Hematopoietic multipotent progenitor cell (in vitro differentiated cells): ENCODE results near the gene PKP4. TPM values are rescaled to one million over a fixed set of nuclear protein-coding genes. Genes with fewer than 3 reads are reported as not detected.
A peak's percentile ranks its signal among the peaks of the same experiment; 100 is the strongest.
"Not testable (repeated sequence)": the region's sequence is repeated elsewhere in the genome, so short reads cannot be mapped to it uniquely, and the experiment has no call there.

Experiments used
- DNase-seq, 3 donors: peaks; one replicate each; pipeline ENCODE4 v3.0.0-alpha.2; 2011 to 2015; ENCODE audit warnings: low read depth in 2 of 3, low spot score in 2 of 3
- total RNA-seq: library from RNA; depleted of rRNA; stranded (reverse); fragments of >200 nt; gene quantifications from one replicate; pipeline ENCODE4 v1.2.3, GENCODE V29; 2012

The PKP4 gene
- total RNA-seq, 1 donor, result 39.3 TPM

GRCh38 chr2:158464426-158465281, 7.9 kb downstream of the PKP4 start:
- DNase-seq, result peak in 1 of 3 donors; percentile 34

DNA sequence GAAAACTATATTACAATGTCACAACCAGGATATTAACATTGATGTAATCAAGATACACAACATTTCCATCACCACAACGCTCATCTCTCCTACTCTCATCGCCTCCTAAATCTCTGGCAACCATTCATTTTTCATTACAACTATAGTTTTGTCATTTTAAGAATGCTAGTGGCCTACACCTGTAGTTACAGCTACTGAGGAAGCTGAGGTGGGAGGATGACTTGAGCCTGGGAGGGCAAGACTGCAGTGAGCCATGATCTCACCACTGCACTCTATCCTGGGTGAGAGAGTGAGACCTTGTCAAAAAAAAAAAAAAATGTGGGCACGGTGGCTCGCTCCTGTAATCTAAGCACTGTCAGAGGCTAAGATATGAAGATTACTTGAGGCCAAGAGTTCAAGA, 10.5 kb downstream of the PKP4 start:
- DNase-seq, result no peak

- DNase-seq, result not testable (repeated sequence)
Measured at GRCh38 chr2:158472829-158473228, 16.1 kb downstream of the PKP4 start.

DNA sequence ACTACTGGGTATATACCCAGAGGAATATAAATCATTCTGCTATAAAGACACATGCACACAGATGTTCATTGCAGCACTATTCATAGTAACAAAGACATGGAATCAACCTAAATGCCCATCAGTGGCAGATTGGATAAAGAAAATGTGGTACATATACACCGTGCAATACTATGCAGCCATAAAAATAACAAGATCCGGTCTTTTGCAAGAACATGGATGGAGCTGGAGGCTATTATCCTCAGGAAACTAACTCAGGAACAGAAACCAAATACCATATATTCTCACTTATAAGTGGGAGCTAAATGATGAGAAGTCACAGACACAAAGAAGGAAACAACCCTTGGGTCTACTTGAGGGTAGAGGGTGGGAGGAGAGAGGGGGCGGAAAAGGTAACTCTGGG, 16.5 kb downstream of the PKP4 start:
- not testable (repeated sequence) for DNase-seq

GRCh38 chr2:158473719-158474392, 17.1 kb downstream of the PKP4 start:
- peak in 1 of 3 donors; percentile 12 for DNase-seq

DNA sequence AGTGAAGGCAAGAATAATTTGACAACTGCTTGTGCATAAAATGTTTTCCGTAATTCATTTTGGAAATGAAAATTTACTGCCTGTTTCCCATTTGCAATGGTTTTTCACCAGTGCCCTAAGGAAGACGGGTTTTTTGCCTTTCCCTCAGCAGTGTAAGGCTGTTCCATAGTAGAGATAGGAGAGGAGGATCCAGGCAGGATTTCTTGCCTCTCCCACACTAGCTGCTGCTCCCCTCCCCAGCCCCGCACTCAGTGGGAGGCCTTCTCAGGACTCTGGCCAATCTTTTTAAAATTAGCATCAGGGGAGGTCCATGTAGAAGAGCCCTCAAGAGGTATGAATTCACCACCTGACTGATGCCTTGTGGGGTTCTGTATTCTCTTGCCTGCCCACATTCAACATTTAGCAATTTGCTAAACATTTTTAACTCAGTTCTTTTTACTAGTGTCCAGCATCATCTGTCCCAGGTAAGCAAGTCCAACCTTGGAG, 17.8 kb downstream of the PKP4 start:
- not testable (repeated sequence) for DNase-seq

DNA sequence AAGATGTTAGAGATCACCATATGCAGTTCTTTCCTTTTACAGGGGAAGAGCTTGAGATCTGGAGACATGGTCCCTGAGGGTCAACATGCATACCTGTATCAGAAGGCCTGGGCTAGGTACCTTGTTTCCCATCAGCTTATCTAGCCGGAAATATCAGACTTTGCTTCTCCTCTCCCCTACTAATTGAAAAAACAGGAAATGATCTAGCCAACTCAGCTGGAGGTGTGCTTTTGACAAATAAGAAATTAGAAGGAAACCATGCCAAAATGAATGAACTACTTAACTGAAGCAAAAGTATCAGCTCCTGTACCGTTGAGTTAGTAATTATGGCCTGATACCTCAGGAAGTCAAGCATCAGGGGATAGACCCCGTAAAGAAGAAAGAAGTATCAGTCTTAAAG, 20.4 kb downstream of the PKP4 start:
- DNase-seq, result peak in 1 of 3 donors; percentile 20

- DNase-seq, result no peak
Measured at GRCh38 chr2:158478237-158478636, 21.5 kb downstream of the PKP4 start.

- DNase-seq, result no peak
Measured at GRCh38 chr2:158478816-158479215, 22.1 kb downstream of the PKP4 start.

DNA sequence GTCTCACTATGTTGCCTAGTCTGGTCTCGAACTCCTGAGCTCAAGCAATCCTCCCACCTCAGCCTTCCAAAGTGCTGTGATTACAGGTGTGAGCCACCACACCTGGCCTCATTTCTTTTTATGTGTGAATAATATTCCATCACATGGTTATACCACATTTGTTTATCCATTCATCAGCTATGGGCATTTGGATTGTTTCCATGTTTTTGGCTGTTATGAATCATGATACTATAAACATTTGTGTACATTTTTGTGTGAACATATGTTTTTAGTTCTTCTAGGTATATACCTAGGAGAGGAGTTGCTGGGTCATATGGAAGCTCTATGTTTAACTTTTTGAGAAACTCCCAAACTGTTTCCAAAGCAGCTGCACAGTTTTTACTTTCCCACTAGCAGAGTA, 24.4 kb downstream of the PKP4 start:
- DNase-seq, result no peak

DNA sequence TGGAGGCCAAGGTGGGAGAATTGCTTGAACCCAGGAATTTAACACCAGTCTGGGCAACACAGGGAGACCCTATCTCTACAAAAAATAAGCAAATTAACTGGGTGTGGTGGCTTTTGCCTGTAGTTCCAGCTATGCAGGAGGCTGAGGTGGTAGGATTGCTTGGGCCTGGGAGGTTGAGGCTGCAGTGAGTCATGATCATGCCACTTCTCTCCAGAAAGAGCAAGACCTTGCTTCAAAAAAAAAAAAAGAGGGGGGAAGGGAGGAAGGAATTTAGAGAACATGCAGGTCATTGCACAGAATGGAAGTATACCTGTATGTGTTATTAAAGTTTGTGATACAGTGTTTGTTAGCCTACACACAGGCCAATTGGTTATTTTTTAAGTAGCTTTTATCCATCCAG, 25.8 kb downstream of the PKP4 start:
- no peak for DNase-seq

- DNase-seq, result no peak
Measured at GRCh38 chr2:158484892-158485556, 28.3 kb downstream of the PKP4 start.

DNA sequence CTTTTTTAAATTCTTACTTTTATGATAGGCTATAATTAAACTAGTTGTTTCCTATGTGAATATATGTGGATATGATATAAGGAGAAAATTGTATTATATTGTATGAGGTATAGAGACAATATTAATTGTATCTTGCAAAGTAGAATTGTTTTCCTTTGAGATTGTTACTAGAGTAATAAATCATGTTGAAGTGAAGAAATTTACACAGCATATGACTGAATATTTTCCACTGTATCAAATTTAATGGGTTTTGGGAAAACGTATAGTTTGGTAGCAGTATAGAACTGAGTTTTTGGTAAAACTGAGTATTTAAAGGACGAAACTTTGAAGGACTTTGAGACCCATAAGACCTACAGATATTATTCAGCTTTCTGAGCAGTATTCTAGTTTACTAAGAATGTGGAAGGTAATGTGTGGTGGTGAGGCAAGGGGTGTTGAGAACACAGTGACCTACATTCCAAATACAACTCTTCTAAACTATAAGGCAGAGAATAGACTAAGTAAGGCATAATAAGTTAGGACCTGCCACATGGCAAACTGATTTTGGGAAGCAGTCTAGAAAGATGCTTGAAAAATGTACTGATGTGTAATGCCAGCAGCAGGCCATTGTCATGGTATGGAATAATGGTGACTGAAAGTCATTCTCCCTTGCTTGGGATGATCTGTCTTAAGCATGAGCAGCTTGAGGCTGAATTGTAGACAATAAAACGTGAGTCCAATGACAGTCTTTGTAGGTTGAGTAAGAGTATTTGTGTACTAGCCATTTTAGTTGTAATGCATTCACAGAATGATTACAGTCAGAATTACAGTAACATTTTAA, 29.6 kb downstream of the PKP4 start:
- DNase-seq, result no peak

DNA sequence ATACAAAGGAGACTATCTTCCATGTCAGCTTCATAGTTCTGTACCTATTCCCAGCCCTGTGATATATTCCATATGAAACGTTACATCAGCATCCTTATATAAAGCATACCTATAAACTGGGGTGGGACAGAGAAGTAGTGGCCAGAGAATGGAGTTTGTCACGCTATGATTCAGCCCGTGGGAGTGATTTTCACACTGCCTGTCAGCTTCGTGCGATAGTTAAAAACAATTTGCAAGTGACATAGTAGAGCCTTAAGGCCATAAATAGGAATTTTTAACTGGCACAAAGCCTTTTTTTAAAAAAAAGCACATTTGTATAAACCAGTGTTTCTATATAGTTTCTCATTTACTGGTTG, 30.2 kb downstream of the PKP4 start:
- DNase-seq, result no peak

DNA sequence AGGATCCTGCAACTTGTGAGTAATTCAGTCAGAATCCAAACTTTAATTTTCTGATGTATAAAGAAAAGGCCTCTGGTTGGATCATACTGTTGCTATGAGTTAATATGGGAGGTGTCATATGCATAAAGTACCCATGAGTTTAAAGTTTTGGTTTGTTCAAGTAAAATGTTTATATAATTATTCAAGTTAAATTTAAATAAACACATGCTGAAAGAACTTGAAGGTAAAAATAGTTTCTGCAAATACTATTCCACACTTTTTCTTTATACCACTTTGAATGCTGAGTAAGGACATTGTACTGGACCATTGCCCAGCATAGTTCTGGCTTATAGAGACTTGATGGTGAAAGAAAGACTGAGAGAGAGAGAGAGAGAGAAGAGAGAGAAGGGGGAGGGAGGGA, 30.7 kb downstream of the PKP4 start:
- DNase-seq, result no peak

GRCh38 chr2:158488442-158489216, 31.9 kb downstream of the PKP4 start:
- no peak for DNase-seq

DNA sequence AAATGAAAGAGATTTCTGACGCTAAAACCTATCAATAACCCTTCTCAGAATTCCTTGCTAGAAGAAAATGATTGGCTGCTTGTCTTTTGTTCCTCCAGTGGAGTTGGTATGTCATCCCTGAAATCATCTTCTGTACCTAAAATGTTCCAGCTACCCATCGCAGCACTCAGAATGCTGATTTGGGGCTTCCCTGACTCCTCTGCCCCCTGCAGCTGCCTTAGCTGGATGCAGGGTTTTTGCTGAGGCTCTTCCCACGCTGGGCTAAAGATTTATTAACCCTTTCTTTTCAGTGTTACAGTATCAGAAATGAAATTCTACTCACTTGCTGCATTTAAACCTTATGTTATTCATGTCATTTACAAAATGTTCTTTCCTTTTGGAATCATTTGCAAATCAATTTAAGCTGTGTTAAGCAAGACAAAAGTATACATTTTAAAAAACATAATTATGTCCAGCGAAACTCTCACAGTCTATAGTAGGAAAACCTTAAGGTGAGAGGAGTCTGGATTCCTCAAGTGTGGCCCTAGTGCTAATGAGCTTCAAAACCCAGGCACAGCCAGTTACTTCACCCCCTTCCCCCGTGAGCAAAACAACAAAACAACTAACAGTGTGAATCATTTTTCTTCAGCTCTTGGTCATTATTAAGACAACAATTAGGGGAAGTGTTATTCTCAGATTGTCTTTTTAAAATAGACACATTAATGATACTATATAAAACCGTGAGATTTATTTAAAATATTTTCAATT, 32.8 kb downstream of the PKP4 start:
- no peak for DNase-seq

GRCh38 chr2:158491072-158491471, 34.3 kb downstream of the PKP4 start:
- DNase-seq, result no peak

- no peak for DNase-seq
Measured at GRCh38 chr2:158493458-158493857, 36.7 kb downstream of the PKP4 start.
